ENCODE measurements around the gene ZNF345. TPM values are rescaled to one million over a fixed set of nuclear protein-coding genes. Genes with fewer than 3 reads are reported as not detected.
A peak's percentile ranks its signal among the peaks of the same experiment; 100 is the strongest.

The ZNF345 gene
- total RNA-seq, 4 donors from 2014 or later, result 6.1 to 11.8 (median 7.3) TPM

DNA sequence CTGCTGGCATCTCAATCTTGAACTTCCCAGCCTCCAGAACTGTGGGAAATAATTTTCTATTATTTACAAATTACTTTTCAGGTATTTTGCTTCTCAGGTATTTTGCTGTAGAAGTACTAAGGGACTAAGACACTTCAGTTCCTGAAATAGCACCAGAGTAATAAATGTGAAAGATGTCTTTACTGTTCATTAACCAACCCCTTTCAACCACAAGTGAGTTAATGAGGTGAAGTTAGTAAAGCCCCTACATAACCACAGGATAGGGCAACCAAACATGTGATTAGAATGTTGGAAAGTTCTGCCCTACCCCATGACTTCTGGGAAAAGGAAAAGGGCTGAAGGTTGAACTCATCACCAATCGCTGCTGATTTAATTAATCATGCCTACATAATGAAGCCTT lies 2.7 kb upstream of the ZNF345 start:
- WGBS, 2 donors, result 63 to 70% methylated on average over 1 of the region's 1 CpG
- Histone ChIP-seq H3K4me3 (no peak overlapping the region), H3K27ac (peak overlapping the region in 1 of 4 donors; percentile 71), H3K36me3 (peaks cover 0 to 58% (median 0%) of the 10 kb centered on the region in 3 donors), H3K4me1 (peaks cover 0 to 26% (median 10%) of the 10 kb centered on the region in 4 donors), H3K27me3 (no peaks in the 10 kb centered on the region), H3K9me3 (peaks cover 0 to 20% (median 0%) of the 10 kb centered on the region in 4 donors)
- TF ChIP-seq EP300 (IDR thresholded peaks at IDR 0.05), result no peak
- DNase-seq (ENCODE audit: low spot score in 2 of 2), result no peak

DNA sequence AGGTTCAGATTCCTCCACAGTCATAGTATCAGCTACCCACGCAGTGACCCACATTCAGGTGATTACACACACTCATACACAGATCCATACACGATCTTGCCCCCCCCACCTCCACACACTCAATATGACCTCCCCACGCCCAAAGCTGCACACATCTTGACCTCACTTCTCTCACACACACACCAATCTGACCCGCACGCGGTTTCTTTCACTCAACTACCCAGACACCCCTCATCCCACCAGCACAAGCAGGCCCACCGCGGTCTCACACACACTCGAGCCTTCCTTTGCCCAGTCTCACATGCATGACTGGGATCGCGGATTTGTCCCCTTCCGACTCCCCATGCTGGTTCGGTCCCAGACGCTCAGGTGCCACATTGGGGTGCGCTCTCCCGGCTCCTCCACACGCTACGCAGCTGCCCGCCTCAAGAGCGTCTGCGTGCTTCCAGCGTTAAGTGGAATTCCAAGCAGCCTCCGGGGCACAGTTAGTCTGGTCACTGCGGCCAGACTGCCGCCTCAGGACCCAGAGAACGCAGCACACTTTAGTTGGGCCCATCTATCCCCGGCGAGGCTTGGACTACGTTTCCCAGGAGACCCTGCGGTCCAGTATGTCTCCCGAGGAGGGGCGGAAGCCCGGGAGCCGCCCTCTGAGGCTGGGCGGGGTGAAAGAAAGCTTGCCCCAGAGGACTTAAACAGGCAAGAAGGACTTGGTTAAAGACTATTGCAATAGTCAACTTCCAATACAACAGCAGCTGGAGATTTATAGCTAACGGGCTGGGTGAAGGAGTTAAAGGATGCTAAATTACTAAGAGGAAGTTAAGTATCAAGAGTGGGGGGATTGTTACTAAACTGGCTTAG lies 746 bp upstream of the ZNF345 start:
- peak overlapping the region; percentile 52 to 90 (median 74) for H3K27ac ChIP-seq
- WGBS, 2 donors, result 1% methylated on average over 35 to 36 of the region's 36 CpGs
- peak overlapping the region; percentile 48 to 85 (median 67) for H3K4me3 ChIP-seq
- peaks cover 0 to 60% (median 5%) of the 10 kb centered on the region in 3 donors for H3K36me3 ChIP-seq
- peak; percentile 73 to 87 for DNase-seq (ENCODE audit: low spot score in 2 of 2)
- H3K27me3 ChIP-seq, result no peaks in the 10 kb centered on the region
- TF ChIP-seq, protein P1, sequence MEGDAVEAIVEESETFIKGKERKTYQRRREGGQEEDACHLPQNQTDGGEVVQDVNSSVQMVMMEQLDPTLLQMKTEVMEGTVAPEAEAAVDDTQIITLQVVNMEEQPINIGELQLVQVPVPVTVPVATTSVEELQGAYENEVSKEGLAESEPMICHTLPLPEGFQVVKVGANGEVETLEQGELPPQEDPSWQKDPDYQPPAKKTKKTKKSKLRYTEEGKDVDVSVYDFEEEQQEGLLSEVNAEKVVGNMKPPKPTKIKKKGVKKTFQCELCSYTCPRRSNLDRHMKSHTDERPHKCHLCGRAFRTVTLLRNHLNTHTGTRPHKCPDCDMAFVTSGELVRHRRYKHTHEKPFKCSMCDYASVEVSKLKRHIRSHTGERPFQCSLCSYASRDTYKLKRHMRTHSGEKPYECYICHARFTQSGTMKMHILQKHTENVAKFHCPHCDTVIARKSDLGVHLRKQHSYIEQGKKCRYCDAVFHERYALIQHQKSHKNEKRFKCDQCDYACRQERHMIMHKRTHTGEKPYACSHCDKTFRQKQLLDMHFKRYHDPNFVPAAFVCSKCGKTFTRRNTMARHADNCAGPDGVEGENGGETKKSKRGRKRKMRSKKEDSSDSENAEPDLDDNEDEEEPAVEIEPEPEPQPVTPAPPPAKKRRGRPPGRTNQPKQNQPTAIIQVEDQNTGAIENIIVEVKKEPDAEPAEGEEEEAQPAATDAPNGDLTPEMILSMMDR (IDR thresholded peaks at IDR 0.05), result no peak
- no peak for TF ChIP-seq EP300 (IDR thresholded peaks at IDR 0.05)
- peak in 1 of 2 donors; percentile 11 for TF ChIP-seq POLR2A (IDR thresholded peaks at IDR 0.05)
- H3K9me3 ChIP-seq, result peaks cover 0 to 27% (median 1%) of the 10 kb centered on the region in 4 donors
- H3K4me1 ChIP-seq, result peaks cover 0 to 26% (median 10%) of the 10 kb centered on the region in 4 donors

DNA sequence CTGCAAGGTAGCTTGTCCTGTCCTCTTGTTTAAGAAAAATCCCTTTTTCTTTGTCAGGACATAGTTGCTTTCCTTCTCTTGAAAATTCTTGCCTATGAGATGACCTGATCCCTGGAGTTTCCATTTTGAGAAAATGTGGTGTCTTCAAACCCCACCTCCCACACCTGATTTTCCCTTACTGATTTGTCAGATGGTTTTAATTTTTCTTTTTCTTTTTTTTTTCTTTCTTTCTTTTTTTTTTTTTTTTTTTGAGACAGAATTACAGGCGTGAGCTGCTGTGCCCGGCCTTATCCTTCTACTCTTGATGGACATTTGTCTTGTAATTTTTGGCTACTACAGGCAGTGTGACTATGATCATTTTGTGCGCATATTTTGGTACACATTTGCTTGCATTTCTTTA lies 1.2 kb downstream of the ZNF345 start:
- no peak for DNase-seq (ENCODE audit: low spot score in 2 of 2)
- no peaks in the 10 kb centered on the region for H3K27me3 ChIP-seq
- no peak for TF ChIP-seq EP300 (IDR thresholded peaks at IDR 0.05)
- no peak for TF ChIP-seq POLR2A (IDR thresholded peaks at IDR 0.05)
- TF ChIP-seq, protein P1 (IDR thresholded peaks at IDR 0.05), result no peak
- no peak overlapping the region for H3K27ac ChIP-seq
- H3K4me3 ChIP-seq, result peak overlapping the region in 1 of 4 donors; percentile 66
- H3K4me1 ChIP-seq, result peaks cover 0 to 26% (median 10%) of the 10 kb centered on the region in 4 donors
- WGBS, 2 donors, result 93 to 100% methylated on average over 3 of the region's 3 CpGs
- peaks cover 0 to 60% (median 12%) of the 10 kb centered on the region in 3 donors for H3K36me3 ChIP-seq
- H3K9me3 ChIP-seq, result peaks cover 0 to 38% (median 10%) of the 10 kb centered on the region in 4 donors

DNA sequence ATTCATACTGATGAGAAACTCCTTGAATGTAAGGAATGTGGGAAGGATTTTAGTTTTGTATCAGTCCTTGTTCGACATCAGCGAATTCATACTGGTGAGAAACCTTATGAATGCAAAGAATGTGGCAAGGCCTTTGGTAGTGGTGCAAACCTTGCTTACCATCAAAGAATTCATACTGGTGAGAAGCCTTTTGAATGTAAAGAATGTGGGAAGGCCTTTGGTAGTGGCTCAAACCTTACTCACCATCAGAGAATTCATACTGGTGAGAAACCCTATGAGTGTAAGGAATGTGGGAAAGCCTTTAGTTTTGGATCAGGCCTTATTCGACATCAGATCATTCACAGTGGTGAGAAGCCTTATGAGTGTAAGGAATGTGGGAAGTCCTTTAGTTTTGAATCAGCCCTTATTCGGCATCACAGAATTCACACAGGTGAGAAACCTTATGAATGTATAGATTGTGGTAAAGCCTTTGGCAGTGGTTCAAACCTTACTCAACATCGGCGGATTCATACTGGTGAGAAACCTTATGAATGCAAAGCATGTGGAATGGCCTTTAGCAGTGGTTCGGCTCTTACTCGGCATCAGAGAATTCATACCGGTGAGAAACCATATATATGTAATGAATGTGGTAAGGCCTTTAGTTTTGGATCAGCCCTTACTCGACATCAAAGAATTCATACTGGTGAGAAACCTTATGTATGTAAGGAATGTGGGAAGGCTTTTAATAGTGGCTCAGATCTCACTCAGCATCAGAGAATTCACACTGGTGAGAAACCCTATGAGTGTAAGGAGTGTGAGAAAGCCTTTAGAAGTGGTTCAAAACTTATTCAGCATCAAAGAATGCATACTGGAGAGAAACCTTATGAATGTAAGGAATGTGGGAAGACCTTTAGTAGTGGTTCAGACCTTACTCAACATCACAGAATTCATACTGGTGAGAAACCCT lies 26.6 kb downstream of the ZNF345 start:
- Histone ChIP-seq H3K27ac (no peak overlapping the region), H3K4me3 (no peak overlapping the region), H3K4me1 (no peaks in the 10 kb centered on the region), H3K9me3 (peaks cover 34 to 100% (median 70%) of the 10 kb centered on the region in 4 donors), H3K36me3 (peaks cover 6 to 92% (median 26%) of the 10 kb centered on the region in 3 donors), H3K27me3 (no peaks in the 10 kb centered on the region)
- 96 to 99% methylated on average over 10 of the region's 10 CpGs for WGBS, 2 donors
- no peak for DNase-seq (ENCODE audit: low spot score in 2 of 2)
- TF ChIP-seq, protein P1 (IDR thresholded peaks at IDR 0.05), result no peak
- TF ChIP-seq POLR2A (IDR thresholded peaks at IDR 0.05) (no peak), EP300 (IDR thresholded peaks at IDR 0.05) (no peak)

DNA sequence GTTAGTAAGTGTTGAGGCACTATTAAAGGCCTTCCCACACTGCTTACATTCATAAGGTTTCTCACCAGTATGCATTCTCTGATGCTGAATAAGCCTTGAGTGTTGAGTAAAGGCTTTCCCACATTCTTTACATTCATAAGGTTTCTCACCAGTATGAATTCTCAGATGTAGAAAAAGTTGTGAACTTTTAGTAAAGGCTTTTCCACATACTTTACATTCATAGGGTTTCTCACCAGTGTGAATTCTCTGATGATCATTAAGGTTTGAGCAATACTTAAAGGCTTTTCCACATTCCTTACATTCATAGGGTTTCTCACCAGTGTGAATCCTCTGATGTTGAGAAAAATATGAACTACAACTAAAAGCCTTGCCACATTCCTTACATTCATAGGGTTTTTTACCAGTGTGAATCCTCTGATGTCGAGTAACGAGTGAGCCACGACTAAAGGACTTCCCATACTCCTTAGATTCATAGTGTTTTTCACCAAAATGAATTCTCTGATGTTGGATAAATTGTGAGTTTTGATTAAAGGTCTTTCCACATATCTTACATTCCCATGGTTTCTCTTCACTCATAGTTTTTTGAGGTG lies 41.2 kb downstream of the ZNF345 start:
- Histone ChIP-seq H3K4me3 (no peak overlapping the region), H3K36me3 (peaks cover 3 to 97% (median 26%) of the 10 kb centered on the region in 3 donors), H3K27me3 (no peaks in the 10 kb centered on the region), H3K4me1 (no peaks in the 10 kb centered on the region), H3K27ac (no peak overlapping the region), H3K9me3 (peaks cover 6 to 100% (median 71%) of the 10 kb centered on the region in 4 donors)
- WGBS, 2 donors, result 95 to 98% methylated on average over 3 of the region's 3 CpGs
- no peak for DNase-seq (ENCODE audit: low spot score in 2 of 2)
- TF ChIP-seq POLR2A (IDR thresholded peaks at IDR 0.05) (no peak), EP300 (IDR thresholded peaks at IDR 0.05) (no peak)
- TF ChIP-seq, protein P1 (IDR thresholded peaks at IDR 0.05), result no peak

Measured in tibial nerve (tissue), 4 donors.